ENCODE results near the gene SNX20.

- TF ChIP-seq POLR2A (IDR thresholded peaks at IDR 0.05) (no peak), CTCF (IDR thresholded peaks at IDR 0.05) (no peak)
Observed at GRCh38 chr16:50626868-50627267, 54.2 kb downstream of the SNX20 start.
